Hematopoietic multipotent progenitor cell treated with erythropoietin and hydrocortisone succinate and interleukin-3 and kit ligand, for 17 days (in vitro differentiated cells): ENCODE measurements around the gene INAVA.
"Not testable (repeated sequence)": the region's sequence is repeated elsewhere in the genome, so short reads cannot be mapped to it uniquely, and the experiment has no call there.

Source experiments
- DNase-seq: peaks from one replicate; pipeline ENCODE4 v3.0.0-alpha.2; 2015; ENCODE audit warnings: low spot score

Gene INAVA

GRCh38 chr1:200963888-200964287, 69.2 kb downstream of the INAVA start:
- DNase-seq: not testable (repeated sequence)
